K562 (cell line): ENCODE measurements around the gene ZBTB49. TPM values are rescaled to one million over a fixed set of nuclear protein-coding genes. Genes with fewer than 3 reads are reported as not detected.

Experiments used
- ARID3A ChIP-seq: IDR thresholded peaks from 2 replicates; pipeline ENCODE4 v1.6.1; 2012; ENCODE audit warnings: low read depth, low read length, improper control_type of control experiment, borderline replicate concordance
- CTCFL ChIP-seq: IDR thresholded peaks from 2 replicates; pipeline ENCODE4 v1.6.1; 2011; ENCODE audit warnings: borderline replicate concordance, low read depth, mild to moderate bottlenecking, moderate library complexity, low read length; ENCODE audit not compliant: insufficient read depth, poor library complexity, severe bottlenecking
- EHMT2 ChIP-seq: fragments of 450-650 bp; IDR thresholded peaks from 2 replicates; pipeline ENCODE4 v1.6.1; 2018; ENCODE audit warnings: antibody characterized with exemption
- IRF2 ChIP-seq: sonication (generic); formaldehyde crosslinking; IDR thresholded peaks from 2 replicates; pipeline ENCODE4 v1.8.1; 2022; ENCODE audit warnings: mild to moderate bottlenecking, missing genetic modification reagents
- KLF10 ChIP-seq: fragments of 250-450 bp; sonication (Bioruptor Pico); IDR thresholded peaks from 2 replicates; pipeline ENCODE4 v1.6.1; 2021; ENCODE audit warnings: matching md5 sums
- MYC ChIP-seq, 2 experiments: fragments of 250-450 bp in 1 of 2; sonication (Bioruptor Pico) in 1 of 2; IDR thresholded peaks; 2 replicates each; pipeline versions ENCODE4 v1.5.1 to v1.6.1; 2012 to 2021; ENCODE audit warnings: low read depth in 2 of 2, borderline replicate concordance in 1 of 2, improper control_type of control experiment in 1 of 2, low read length in 1 of 2, mild to moderate bottlenecking in 1 of 2, moderate library complexity in 1 of 2
- MYNN ChIP-seq, 2 experiments: sonication (generic); formaldehyde crosslinking in 1 of 2; IDR thresholded peaks; 2 replicates each; pipeline versions ENCODE4 v1.5.0 to v1.6.1; 2016 to 2020; ENCODE audit warnings: antibody characterized with exemption in 1 of 2, missing genetic modification reagents in 1 of 2
- NFYB ChIP-seq: IDR thresholded peaks from 2 replicates; pipeline ENCODE4 v1.6.1; 2011; ENCODE audit warnings: mild to moderate bottlenecking, moderate library complexity; ENCODE audit not compliant: insufficient read length; ENCODE audit errors: extremely low read depth
- SIRT6 ChIP-seq: IDR thresholded peaks from one replicate; pipeline ENCODE4 v1.6.1; 2012; ENCODE audit warnings: low read depth, mild to moderate bottlenecking, control low read depth, inconsistent platforms, low read length, moderate library complexity
- TEAD4 ChIP-seq, 2 experiments: sonication (generic) in 1 of 2; formaldehyde crosslinking in 1 of 2; IDR thresholded peaks; 2 replicates each; pipeline versions ENCODE4 v1.6.1 to v1.8.0; 2012 to 2022; ENCODE audit warnings: borderline replicate concordance in 1 of 2, inconsistent platforms in 1 of 2, low read length in 1 of 2, mild to moderate bottlenecking in 1 of 2, missing genetic modification reagents in 1 of 2
- THRAP3 ChIP-seq: fragments of 450-650 bp; IDR thresholded peaks from 2 replicates; pipeline ENCODE4 v1.6.1; 2016; ENCODE audit warnings: mild to moderate bottlenecking, inconsistent platforms, borderline replicate concordance
- ZNF184 ChIP-seq: sonication (generic); formaldehyde crosslinking; IDR thresholded peaks from 2 replicates; pipeline ENCODE4 v1.5.0; 2020; ENCODE audit warnings: missing genetic modification reagents
- polyA plus RNA-seq, 8 experiments: library from polyadenylated mRNA; depleted of rRNA in 4 of 8; stranded (reverse) in 5 of 8; unstranded in 3 of 8; fragments of >200 nt; fragmentation: Nextera tagmentation in 2 of 8; fragmentation: Illumina TruSeq in 1 of 8; extraction: Ambion mirVana in 2 of 8; extraction: Trizol in 1 of 8; gene quantifications; 2 replicates each; pipeline versions ENCODE4 v1.2.1 to v1.2.3, GENCODE V29; 2011 to 2014; ENCODE audit warnings: inconsistent platforms in 1 of 8, missing spikeins in 1 of 8
- total RNA-seq, 7 experiments: library from RNA; depleted of rRNA in 6 of 7; stranded (reverse); fragments of >200 nt in 6 of 7; fragmentation: Illumina TruSeq in 2 of 7; extraction: Trizol in 2 of 7; gene quantifications; 2 replicates each; pipeline versions ENCODE4 v1.2.1 to v1.2.3, GENCODE V29; 2011 to 2021; ENCODE audit warnings: low replicate concordance in 1 of 7
- TF ChIP-seq, protein P1 (sequence below): fragments of 200-800 bp; sonication (Bioruptor generic); IDR thresholded peaks from 2 replicates; pipeline ENCODE4 v1.6.1; 2016; ENCODE audit warnings: missing genetic modification characterization, missing compliant biosample characterization
- TF ChIP-seq, protein P2 (sequence below): fragments of 450-650 bp; formaldehyde crosslinking; IDR thresholded peaks from 2 replicates; pipeline ENCODE4 v1.4.0; 2022; ENCODE audit warnings: missing genetic modification characterization

The ZBTB49 gene
- total and polyA plus RNA-seq, 9 of the 15 experiments (the other 6 are each of a cell fraction or from before 2014, with no cell fraction given), result 0.49 to 8.0 (median 4.2) TPM

GRCh38 chr4:4289941-4290850, at the start of gene ZBTB49, which contains the start of gene LYAR (continued):
- TF ChIP-seq, protein P1, sequence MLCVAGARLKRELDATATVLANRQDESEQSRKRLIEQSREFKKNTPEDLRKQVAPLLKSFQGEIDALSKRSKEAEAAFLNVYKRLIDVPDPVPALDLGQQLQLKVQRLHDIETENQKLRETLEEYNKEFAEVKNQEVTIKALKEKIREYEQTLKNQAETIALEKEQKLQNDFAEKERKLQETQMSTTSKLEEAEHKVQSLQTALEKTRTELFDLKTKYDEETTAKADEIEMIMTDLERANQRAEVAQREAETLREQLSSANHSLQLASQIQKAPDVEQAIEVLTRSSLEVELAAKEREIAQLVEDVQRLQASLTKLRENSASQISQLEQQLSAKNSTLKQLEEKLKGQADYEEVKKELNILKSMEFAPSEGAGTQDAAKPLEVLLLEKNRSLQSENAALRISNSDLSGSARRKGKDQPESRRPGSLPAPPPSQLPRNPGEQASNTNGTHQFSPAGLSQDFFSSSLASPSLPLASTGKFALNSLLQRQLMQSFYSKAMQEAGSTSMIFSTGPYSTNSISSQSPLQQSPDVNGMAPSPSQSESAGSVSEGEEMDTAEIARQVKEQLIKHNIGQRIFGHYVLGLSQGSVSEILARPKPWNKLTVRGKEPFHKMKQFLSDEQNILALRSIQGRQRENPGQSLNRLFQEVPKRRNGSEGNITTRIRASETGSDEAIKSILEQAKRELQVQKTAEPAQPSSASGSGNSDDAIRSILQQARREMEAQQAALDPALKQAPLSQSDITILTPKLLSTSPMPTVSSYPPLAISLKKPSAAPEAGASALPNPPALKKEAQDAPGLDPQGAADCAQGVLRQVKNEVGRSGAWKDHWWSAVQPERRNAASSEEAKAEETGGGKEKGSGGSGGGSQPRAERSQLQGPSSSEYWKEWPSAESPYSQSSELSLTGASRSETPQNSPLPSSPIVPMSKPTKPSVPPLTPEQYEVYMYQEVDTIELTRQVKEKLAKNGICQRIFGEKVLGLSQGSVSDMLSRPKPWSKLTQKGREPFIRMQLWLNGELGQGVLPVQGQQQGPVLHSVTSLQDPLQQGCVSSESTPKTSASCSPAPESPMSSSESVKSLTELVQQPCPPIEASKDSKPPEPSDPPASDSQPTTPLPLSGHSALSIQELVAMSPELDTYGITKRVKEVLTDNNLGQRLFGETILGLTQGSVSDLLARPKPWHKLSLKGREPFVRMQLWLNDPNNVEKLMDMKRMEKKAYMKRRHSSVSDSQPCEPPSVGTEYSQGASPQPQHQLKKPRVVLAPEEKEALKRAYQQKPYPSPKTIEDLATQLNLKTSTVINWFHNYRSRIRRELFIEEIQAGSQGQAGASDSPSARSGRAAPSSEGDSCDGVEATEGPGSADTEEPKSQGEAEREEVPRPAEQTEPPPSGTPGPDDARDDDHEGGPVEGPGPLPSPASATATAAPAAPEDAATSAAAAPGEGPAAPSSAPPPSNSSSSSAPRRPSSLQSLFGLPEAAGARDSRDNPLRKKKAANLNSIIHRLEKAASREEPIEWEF (CRISPR knock-in tag), result no peak
- no peak for TF ChIP-seq CTCFL
- no peak for TF ChIP-seq ZNF184 (CRISPR knock-in tag)
- TF ChIP-seq TEAD4 (IDR thresholded peaks at IDR 0.05; ENCODE audit: low read length), result no peak
- TF ChIP-seq TEAD4 (CRISPR knock-in tag; IDR thresholded peaks at IDR 0.05; ENCODE audit: borderline replicate concordance), result no peak
- TF ChIP-seq ARID3A, result no peak
- TF ChIP-seq, protein P2, sequence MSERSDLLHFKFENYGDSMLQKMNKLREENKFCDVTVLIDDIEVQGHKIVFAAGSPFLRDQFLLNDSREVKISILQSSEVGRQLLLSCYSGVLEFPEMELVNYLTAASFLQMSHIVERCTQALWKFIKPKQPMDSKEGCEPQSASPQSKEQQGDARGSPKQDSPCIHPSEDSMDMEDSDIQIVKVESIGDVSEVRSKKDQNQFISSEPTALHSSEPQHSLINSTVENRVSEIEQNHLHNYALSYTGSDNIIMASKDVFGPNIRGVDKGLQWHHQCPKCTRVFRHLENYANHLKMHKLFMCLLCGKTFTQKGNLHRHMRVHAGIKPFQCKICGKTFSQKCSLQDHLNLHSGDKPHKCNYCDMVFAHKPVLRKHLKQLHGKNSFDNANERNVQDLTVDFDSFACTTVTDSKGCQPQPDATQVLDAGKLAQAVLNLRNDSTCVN (CRISPR knock-in tag), result no peak
- TF ChIP-seq THRAP3, result no peak
- no peak for TF ChIP-seq NFYB
- peak; percentile 96 for TF ChIP-seq MYC (IDR thresholded peaks at IDR 0.05; ENCODE audit: low read depth, low read length)
- TF ChIP-seq MYC (CRISPR knock-in tag; IDR thresholded peaks at IDR 0.05; ENCODE audit: borderline replicate concordance, low read depth), result peak; percentile 64
- TF ChIP-seq SIRT6, result no peak
- TF ChIP-seq EHMT2, result no peak
- 0 out of 2 replicates have a peak, but pooled peaks have one; percentile 47 for TF ChIP-seq IRF2 (CRISPR knock-in tag)
- TF ChIP-seq KLF10, result no peak
- TF ChIP-seq MYNN (IDR thresholded peaks at IDR 0.05), result no peak
- no peak for TF ChIP-seq MYNN (CRISPR knock-in tag; IDR thresholded peaks at IDR 0.05)
